ENCODE results near the gene PBX3.
"Not testable (repeated sequence)": the region's sequence is repeated elsewhere in the genome, so short reads cannot be mapped to it uniquely, and the experiment has no call there.

Gene PBX3

DNA sequence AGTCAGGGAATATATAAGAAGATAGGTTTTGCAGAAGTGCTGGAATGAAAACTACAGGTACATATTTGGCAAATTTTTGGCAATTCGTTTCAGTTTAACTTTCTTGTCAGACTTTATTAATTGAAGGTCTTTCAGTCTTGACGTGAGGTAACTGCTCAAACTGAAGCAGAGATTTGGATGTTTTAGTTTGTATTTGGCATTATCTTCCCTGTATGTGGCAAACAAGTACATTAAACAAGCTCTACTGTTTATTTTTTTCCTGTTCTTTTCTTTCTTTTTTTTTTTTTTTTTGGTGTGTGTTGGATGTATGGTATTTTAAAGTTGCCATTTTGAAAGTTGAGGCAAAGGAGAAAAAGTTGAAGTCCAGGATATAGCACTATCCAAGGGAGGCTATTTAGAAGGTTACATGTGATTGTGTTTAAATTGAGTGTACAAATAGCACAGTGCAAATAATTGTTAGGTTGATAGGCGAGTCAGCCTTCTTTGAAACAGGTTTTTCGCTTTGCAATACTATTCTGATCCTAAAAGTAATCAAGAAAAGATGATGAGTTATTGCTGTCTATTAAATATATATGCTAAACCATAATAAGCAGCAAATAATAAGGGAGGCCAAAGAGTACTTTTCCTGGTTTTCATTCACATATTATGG, 2.2 kb downstream of the PBX3 start:
- DNase-seq (ENCODE audit: low read depth), result no peak

DNA sequence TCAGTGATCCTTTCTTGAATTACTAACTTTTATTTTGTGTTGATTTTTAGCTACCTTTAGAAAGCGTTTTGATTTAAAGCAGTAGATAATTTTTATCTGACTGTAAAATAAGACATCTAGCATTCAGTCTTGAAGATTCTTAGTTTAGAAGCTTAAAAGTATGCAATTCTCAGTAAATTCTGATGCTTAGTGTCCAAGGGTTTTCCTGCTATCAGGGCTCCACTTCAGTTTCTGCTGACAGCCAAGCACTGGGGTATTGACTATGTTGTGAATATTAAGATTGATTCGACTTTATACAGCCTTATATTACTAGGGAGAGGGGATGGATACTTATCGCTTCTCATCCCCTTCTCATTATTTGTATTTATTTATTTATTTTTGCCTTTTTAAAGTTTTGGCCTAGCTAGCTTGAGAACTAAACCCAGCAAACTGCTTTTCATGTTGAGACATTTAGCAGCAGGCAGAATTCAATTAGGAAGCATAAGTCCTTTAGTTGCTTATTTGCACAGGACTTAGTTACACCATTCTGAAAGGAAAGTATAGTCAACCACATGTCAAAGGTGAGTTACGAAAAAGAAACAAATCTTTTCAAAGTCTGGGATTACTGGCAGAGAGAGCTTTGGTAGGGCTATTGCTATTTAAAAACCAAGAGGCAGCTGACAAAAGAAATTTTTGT, 2.9 kb downstream of the PBX3 start:
- DNase-seq (ENCODE audit: low read depth), result no peak

DNA sequence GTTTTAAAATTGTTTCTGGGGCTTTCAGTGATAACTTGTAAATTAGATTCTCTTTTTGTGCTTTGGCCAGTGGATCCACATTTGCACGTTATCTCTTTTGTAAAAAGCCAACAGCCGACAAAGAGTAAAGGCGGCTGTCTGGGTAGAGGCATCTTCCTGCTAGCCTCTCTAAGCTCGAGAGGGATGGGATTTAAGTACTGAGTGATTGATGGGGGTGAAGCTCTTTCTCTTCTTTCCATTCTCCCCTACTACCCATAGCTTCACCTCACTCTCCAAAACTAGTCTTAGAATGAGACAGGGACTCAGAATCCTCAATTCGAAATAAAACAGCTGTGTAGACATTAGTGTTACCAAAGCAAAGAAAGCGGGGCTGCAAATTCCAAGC, 3.4 kb downstream of the PBX3 start:
- no peak for DNase-seq (ENCODE audit: low read depth)

DNA sequence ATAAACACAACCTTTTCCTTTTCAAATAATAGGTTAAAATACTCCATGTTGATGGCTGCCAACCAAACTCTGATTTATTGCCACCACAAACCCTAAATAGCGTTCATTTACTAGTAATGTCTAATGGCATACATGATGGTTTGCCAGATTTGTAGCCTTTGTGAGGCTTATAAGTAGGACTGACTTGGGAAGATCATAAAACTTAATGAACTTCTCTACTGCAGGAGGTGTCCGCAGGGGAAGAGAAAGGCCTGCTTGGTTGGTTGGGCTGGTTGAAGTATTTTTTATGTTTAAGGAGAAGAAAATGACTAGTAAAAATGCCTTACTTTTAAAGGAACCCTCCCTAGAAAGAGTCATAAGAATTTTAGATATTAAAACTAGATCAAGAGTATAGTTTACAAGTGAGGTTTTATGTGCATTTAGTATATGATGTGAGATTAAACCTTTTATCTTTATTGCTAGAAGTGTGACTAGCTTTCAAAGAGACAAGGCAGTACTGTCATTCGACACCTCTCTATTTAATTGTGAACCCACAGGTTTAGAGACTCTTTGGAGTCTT, 5.0 kb downstream of the PBX3 start:
- no peak for DNase-seq (ENCODE audit: low read depth)

DNA sequence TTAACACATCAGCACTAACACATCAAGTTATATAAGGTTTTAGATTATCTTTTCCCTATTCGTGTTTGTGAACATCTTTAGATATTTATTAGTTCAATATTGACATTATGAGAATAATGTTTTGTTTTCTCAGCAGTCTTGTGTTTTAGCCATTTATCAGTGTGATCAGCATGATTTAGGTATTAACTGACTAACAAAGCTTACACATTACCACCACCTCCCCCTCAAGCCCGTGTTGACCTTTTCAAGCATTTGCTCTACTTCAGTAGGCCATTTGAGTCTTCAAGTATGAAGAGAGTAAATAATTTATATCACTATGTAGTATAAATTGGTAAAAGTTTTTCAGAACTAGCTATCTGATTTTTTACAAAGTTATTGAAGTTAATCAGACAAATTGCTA, 6.9 kb downstream of the PBX3 start:
- no peak for DNase-seq (ENCODE audit: low read depth)

DNA sequence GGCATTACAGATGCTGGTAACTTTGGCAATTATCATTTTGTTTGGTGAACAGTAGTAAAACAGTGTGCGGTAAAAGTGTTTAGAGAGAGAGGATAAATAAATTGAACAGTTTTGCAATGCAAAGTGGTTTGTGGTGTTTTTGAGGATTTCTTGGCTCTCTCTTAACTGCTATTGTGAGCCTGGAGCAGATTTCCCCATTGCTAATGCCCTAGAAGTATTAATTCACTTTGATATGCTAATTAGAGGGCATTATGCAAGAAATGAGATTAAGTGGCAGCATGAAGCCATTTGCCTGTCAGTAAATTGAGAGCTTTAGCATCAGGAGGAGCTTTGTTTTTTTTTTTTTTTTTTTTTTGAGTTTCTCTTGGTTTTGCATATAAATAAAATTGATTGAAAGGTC, 8.2 kb downstream of the PBX3 start:
- DNase-seq (ENCODE audit: low read depth), result no peak

DNA sequence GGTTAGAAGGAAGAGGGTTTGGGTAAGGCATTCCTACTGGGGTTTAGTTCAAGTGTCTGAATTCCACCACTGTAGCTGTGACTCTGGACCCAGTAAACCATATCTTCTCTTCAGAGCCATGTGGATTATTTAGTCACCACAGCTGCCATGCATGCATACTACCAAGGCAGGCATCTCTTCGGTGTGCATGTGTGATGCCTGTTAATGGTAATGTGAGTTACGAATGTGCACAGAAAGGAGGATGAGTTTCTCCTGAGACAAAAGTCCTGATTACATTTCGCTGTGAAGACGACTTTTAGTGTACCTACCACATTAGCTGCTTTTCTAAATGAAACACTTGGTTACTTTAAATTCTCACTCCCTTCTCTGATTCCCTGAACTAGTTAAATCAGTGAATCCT, 9.3 kb downstream of the PBX3 start:
- DNase-seq (ENCODE audit: low read depth), result no peak

DNA sequence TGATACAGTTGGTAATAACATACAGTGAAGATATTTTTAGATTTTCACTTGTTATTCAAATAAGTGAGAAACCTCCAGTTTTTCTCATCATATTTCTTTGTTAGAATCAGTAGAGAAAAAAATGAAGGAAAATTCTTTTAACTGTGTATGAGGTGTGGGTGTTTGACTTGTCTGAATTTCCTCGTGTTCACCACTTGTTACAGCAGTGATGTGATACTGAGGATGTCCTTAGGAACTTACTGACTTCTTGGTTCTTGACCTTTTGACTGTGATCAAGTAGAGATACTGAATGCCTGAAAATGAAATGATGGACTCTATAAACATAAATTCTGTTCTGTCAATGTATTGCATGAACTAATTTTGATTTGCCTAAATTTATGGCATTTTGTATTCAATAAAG, 10.7 kb downstream of the PBX3 start:
- no peak for DNase-seq (ENCODE audit: low read depth)

DNA sequence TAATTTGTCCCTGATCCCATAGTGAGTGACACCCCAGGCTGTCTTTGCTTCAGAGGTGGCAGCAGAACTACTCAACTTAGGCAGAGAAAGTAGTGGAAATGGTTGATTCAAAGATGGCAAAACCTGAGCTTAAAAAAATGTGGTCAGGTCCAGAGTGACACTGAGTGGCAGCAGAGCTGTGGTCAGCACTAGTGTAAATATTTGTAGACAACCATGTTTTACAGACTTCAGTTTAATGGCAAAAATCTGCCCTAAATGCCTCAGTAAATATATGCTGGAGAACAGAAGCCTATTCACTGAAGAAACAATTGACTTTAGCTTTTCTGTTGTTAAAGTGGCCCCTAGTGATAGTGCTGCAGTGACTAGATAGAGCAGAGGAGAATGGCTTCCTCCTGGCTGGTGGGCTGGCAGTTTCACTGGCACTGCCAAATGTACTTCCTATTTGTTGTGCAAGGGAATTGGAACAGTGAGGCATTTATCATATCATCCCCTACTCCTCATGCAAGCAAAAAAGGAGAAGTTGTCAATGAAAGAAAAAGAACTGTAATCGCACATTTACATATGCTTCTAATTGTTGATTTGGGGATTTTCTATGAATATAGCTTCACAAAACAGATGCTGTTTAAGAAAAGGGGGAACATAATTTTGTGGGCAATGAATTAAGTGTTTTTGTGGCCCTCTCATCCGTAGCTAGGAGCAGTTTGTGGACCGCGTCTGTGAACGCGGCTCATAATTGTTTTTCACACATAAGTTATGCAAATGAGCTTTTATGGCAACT, 12.0 kb downstream of the PBX3 start:
- no peak for DNase-seq (ENCODE audit: low read depth)

DNA sequence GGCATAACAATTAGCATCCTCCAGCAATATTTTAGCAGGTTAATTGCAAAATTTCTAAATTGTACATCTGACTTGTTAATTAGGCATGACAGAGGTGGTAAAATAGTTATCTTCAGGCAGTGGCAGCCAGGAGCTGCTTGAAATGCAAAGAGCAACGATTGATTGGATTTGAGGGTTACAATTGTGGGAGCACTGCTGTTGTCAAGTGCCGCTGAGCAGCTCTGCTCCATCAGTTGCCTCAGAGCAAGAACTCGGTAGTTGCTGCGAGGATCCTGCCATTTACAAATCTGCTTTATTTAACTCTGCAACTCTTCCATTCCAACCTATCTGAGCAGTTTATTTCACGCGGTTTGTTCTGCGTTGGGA, 12.6 kb downstream of the PBX3 start:
- no peak for DNase-seq (ENCODE audit: low read depth)

DNA sequence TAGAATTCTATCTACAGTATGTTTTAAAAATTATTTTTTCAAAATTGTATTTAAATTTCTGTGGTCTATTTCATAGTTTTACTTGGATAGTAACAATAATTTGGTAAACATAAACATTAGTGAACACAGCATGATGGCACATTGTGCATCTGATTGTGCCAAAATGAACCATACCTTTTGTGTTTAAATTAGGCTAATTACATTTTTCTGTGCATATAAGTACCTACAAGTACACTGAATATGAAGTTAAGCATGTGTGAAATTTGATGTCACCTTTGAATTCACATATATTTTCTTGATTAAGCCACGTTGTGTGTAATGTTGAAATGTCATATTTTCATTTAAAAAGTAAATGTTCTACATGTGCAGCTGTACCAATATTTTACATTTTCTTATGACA, 13.4 kb downstream of the PBX3 start:
- no peak for DNase-seq (ENCODE audit: low read depth)

DNA sequence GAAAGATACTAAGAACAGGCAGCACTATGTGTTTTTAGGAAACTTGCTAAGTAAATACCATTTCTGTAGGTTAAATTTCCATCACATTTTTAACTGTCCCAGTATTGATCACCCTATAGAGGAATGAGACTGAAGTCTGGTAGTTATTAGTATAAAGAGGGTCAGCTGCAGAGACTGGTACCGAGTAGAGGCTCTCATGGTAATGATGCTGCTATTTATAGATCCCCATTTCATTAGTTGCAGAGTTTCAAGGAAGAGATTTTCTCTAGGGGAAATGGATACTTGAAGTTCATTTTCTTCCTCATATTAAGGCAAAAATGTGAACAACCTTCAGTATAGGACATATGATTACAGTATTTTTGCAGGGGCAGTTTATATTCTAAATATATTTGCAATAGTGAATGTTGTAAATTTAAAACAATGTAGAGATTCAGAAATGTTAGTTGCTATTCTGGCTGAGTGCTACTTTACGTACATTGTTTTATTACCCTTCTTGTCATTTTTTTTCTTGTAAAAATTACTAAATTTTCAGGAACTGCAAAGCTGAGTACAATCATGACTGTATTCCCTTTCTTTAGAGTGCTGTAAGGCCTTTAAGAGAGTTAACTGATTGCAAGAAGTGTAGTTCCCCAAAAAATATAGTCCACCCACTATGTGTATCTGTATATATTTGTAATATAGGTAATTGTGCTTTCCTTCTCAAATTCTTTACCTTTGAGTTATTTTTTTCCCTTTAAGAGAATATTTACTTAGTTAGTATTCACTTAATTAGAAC, 14.7 kb downstream of the PBX3 start:
- no peak for DNase-seq (ENCODE audit: low read depth)

DNA sequence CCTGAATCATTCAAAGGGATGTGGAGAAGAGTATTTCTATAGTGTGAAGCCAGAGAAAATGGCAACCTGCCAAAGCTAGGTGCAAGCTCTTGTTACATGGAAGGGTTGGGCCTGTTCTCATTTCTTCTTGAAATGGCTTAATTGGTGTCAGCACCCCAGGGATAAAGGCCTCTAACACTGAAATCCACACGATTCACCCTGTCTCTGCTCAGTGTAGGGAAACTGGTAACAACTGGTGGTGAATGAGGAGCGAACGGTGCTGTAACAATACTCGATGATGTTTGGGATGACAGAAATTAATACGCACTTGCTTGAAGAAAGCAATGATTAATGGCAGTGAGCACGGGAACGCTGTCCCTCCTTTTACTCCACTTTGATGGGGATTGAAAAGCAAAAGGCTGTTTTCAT, 16.2 kb downstream of the PBX3 start:
- no peak for DNase-seq (ENCODE audit: low read depth)

DNA sequence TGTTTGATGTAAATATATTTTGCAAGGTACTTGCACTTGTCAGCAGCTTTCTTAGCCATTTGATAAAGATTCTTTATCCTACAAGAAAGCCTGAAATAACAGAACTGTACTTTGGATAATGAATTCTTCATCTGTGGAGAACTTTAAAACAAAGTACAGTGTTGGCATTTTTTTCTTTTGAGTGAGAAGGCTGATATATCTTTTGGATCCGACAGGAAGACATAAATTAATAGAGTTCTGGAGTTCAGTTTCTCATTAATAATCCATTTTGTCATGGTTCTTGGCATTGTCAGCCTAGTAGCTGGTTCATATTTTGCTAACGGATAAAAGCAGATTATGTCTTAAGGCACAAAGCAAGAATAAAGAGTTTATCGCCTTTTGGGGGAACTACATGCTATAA, 17.0 kb downstream of the PBX3 start:
- DNase-seq (ENCODE audit: low read depth), result no peak

DNA sequence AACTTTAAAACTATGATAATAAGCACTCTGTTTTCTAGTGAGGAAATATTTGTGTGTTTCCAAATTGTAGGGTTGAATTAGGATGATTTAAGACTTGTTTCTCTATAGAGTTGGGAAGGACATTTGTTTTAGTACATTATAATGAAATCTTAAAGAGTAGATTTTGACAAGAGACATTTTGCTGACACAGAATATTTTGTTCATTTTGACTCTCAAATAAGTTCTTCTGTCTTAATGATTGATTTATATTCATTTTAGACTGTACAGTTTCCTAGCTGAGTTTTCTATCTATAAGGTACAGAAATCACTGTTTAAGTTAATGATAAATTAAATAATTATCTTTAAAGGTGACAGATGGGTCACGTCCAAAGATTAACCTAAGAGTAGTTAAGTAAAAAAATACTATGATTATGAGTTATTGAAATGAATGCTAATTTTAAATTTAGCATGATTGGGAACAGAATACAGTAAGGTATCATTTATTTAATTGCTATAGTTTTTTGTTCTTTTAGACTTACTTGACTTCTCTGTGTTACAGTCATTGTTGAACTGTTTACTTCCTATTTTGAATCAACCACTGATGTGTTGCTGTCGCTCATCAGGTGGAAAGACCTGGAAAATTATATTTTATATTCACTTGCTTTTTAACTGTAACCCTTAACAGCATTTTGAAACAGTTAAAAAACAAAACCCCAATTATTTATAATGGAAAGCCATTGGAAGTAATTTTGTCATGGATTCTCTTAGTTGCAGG, 19.5 kb downstream of the PBX3 start:
- no peak for DNase-seq (ENCODE audit: low read depth)

DNA sequence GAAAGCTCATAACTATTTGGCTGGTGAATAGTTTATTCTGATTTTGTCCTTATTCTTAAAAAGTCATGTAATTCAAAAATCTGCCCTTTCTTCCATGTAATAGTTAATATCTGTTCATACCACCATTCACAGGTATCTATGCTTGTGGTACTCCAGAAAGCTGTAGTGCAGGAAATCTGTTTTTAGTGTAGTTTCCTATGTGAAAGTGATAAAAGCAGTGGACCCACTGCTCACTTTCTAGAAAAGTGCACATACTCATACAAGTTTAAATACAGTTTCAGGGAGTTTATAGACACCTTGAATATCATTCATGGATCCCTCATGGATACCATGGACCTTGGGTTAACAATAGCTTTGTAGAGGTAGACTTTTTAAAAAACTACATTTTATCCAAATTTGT, 20.2 kb downstream of the PBX3 start:
- no peak for DNase-seq (ENCODE audit: low read depth)

DNA sequence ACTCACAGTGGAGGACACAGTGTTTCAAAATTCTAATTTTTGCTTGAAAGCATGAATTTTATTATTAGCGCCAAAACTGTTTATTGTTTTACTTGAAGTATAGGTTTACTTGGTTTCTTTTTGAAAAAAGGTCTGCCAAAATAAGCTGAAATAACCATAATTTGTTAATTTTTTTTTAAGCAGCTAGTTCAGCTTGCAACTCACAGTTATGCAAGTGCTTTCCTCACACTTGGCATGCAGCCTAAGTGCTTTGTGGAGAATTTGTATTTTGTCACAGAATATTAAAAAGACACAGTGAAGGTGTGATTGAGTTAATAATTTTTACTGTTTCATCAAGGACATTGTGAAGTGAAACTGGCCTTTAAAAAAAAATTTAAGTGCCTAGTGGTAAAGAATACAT, 21.6 kb downstream of the PBX3 start:
- no peak for DNase-seq (ENCODE audit: low read depth)

DNA sequence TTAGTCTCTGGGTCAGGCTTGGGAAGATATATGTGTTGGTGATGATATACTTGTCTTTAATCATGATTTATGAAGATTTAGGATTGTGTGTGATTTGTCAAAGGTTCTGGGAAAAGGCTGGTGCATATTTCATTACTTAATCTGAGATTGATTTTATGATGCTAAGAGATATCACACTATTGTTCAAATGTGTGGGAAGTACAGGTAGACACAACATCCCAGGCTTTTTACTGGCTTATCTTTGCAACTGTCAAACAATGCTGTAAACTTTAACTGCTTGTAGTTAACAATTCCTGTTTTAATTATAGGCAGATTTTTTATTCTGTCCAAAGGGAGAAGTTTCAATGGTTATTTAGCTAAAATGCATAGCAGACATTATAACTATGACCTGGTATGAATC, 23.9 kb downstream of the PBX3 start:
- no peak for DNase-seq (ENCODE audit: low read depth)

DNA sequence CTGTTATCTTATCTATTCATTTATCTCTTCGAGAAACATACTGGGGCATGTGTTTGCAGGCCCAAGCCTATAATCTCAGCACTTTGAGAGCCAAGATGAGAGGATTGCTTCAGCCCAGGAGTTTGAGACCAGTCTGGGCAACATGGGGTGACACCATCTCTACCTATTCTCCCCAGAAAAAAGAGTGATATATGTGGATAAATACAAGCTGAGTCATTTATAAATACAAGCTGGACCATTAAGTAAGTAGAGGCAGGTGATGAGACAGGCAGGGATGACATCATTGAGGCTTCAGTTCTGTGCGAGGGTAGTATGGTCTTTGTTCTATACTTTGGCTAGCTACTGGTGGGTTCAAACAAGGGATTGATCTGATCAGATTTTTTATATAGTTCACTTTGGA, 25.6 kb downstream of the PBX3 start:
- DNase-seq (ENCODE audit: low read depth), result no peak

DNA sequence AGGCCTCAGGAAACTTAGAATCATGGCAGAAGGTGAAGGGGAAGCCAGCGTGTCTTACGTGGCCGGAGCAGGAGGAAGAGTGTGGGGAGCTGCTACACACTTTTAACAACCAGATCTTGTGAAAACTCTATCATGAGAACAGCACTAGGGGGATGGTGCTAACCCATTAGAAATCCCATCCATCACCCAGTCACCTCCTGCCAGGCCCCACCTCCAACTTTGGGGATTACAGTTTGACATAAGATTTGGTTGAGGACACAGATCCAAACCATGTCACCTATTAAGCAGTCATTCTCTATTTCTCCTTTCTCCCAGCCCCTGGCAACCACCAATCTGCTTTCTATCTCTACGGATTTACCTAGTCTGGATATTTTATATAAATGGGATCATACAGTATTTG, 26.9 kb downstream of the PBX3 start:
- no peak for DNase-seq (ENCODE audit: low read depth)

DNA sequence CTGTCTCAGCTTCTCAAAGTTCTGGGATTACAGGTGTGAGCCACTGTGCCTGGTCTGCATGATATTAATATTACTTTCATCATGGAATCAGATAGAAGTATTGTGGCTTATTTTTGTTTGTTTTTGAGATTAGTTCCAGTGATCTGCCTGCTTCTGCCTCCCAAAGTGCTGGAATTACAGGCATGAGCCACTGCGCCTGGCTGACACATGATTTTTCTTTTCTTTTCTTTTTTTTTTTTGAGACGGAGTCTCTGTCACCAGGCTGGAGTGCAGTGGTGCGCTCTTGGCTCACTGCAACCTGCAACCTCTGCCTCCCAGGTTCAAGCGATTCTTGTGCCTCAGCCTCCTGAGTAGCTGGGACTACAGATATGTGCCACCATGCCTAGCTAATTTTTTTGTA, 29.6 kb downstream of the PBX3 start:
- DNase-seq (ENCODE audit: low read depth), result not testable (repeated sequence)
